GM21717 (cell line): ENCODE results near the gene BRD2.
A peak's percentile ranks its signal among the peaks of the same experiment; 100 is the strongest.
"Not testable (repeated sequence)": the region's sequence is repeated elsewhere in the genome, so short reads cannot be mapped to it uniquely, and the experiment has no call there.

Source experiments
- ATAC-seq: cut with Tn5 transposase; IDR thresholded peaks from one replicate; pipeline ENCODE4 v1.9.1; 2021; ENCODE audit warnings: mild to moderate bottlenecking, moderate library complexity; ENCODE audit not compliant: unreplicated experiment

Gene BRD2

GRCh38 chr6:32968093-32968866, at the start of gene BRD2:
TSS of gene BRD2 (plus strand) at chr6:32968594. CDS start at chr6:32972899, 4,305 bp downstream.
- ATAC-seq: peak; percentile 27

- no peak for ATAC-seq
Observed at GRCh38 chr6:32920715-32921114, 47.7 kb upstream of the BRD2 start.

GRCh38 chr6:32922083-32922482, 46.3 kb upstream of the BRD2 start:
- ATAC-seq: no peak

GRCh38 chr6:32931211-32931610, 37.2 kb upstream of the BRD2 start:
- ATAC-seq: no peak

- no peak for ATAC-seq
Observed at GRCh38 chr6:32932132-32932868, 36.1 kb upstream of the BRD2 start.

- no peak for ATAC-seq
Observed at GRCh38 chr6:32933661-32934085, 34.7 kb upstream of the BRD2 start.

- ATAC-seq: no peak
Observed at GRCh38 chr6:32935551-32936238, 32.7 kb upstream of the BRD2 start.

- no peak for ATAC-seq
Observed at GRCh38 chr6:32936239-32937152, 31.9 kb upstream of the BRD2 start.

- no peak for ATAC-seq
Observed at GRCh38 chr6:32937230-32937633, 31.2 kb upstream of the BRD2 start.

GRCh38 chr6:32938494-32938893, 29.9 kb upstream of the BRD2 start:
- ATAC-seq: no peak

GRCh38 chr6:32940656-32941213, 27.7 kb upstream of the BRD2 start, which contains the start of gene HLA-DMB:
TSS of gene HLA-DMB (minus strand) at chr6:32941028. CDS start at chr6:32940807, 221 bp downstream.
- ATAC-seq: peak; percentile 49

GRCh38 chr6:32941214-32941768, 27.1 kb upstream of the BRD2 start:
- ATAC-seq: peak; percentile 45

- not testable (repeated sequence) for ATAC-seq
Observed at GRCh38 chr6:32942555-32943123, 25.8 kb upstream of the BRD2 start.

GRCh38 chr6:32943864-32944649, 24.3 kb upstream of the BRD2 start:
- ATAC-seq: peak; percentile 26

GRCh38 chr6:32945108-32945760, 23.2 kb upstream of the BRD2 start:
- ATAC-seq: no peak

GRCh38 chr6:32945953-32946352, 22.4 kb upstream of the BRD2 start:
- no peak for ATAC-seq

GRCh38 chr6:32946893-32947292, 21.5 kb upstream of the BRD2 start:
- no peak for ATAC-seq
